HG03521 (cell line): Measurements from ENCODE around the gene MAGED1.

Source experiments
- ATAC-seq: cut with Tn5 transposase; IDR thresholded peaks from one replicate; pipeline ENCODE4 v1.9.1; 2021; ENCODE audit warnings: mild to moderate bottlenecking, moderate library complexity; ENCODE audit not compliant: unreplicated experiment

The MAGED1 gene

GRCh38 chrX:51892921-51893745 is at the start of gene MAGED1:
Gene MAGED1, plus strand, starts transcription at chrX:51893623. Its CDS starts 682 bp downstream, at chrX:51894305.
- peak; percentile 83 for ATAC-seq

GRCh38 chrX:51847463-51847862 is 46.0 kb upstream of the MAGED1 start:
- ATAC-seq = no peak

- no peak for ATAC-seq
Observed at GRCh38 chrX:51851507-51852085, 41.8 kb upstream of the MAGED1 start.

GRCh38 chrX:51852096-51852495 is 41.3 kb upstream of the MAGED1 start:
- no peak for ATAC-seq

- ATAC-seq = no peak
Observed at GRCh38 chrX:51852621-51853020, 40.8 kb upstream of the MAGED1 start.

GRCh38 chrX:51853251-51853650 is 40.2 kb upstream of the MAGED1 start:
- ATAC-seq = no peak

- ATAC-seq = no peak
Observed at GRCh38 chrX:51855698-51856097, 37.7 kb upstream of the MAGED1 start.

- no peak for ATAC-seq
Observed at GRCh38 chrX:51857159-51857733, 36.2 kb upstream of the MAGED1 start.

- no peak for ATAC-seq
Observed at GRCh38 chrX:51860679-51861078, 32.7 kb upstream of the MAGED1 start.

GRCh38 chrX:51862920-51863319 is 30.5 kb upstream of the MAGED1 start:
- ATAC-seq = no peak

- ATAC-seq = no peak
Observed at GRCh38 chrX:51866210-51866609, 27.2 kb upstream of the MAGED1 start.

GRCh38 chrX:51867626-51868025 is 25.8 kb upstream of the MAGED1 start:
- ATAC-seq = no peak

GRCh38 chrX:51870354-51870753 is 23.1 kb upstream of the MAGED1 start:
- ATAC-seq = no peak

- no peak for ATAC-seq
Observed at GRCh38 chrX:51874123-51874522, 19.3 kb upstream of the MAGED1 start.

- no peak for ATAC-seq
Observed at GRCh38 chrX:51876441-51876840, 17.0 kb upstream of the MAGED1 start.

- no peak for ATAC-seq
Observed at GRCh38 chrX:51878056-51878455, 15.4 kb upstream of the MAGED1 start.

- ATAC-seq = no peak
Observed at GRCh38 chrX:51889851-51890250, 3.6 kb upstream of the MAGED1 start.

GRCh38 chrX:51891245-51891644 is 2.2 kb upstream of the MAGED1 start:
- no peak for ATAC-seq

GRCh38 chrX:51891821-51892551 is 1.4 kb upstream of the MAGED1 start:
- ATAC-seq = no peak

- ATAC-seq = no peak
Observed at GRCh38 chrX:51893931-51894696, 691 bp downstream of the MAGED1 start.
